IPS-20b (cell line): ENCODE results near the gene FGD2.

Experiments
- H3K27ac ChIP-seq: one replicate; pipeline ENCODE4 v1.5.1; 2013; ENCODE audit warnings: low read length
- H3K27me3 ChIP-seq: 2 replicates; pipeline ENCODE4 v1.6.1; 2013; ENCODE audit warnings: mild to moderate bottlenecking, low read length, inconsistent platforms; ENCODE audit not compliant: insufficient read depth
- H3K36me3 ChIP-seq: 2 replicates; pipeline ENCODE4 v1.6.1; 2013; ENCODE audit warnings: low read depth, mild to moderate bottlenecking, inconsistent platforms, low read length, moderate library complexity; ENCODE audit not compliant: insufficient read depth
- H3K4me1 ChIP-seq: 2 replicates; pipeline ENCODE4 v1.6.1; 2013; ENCODE audit warnings: mild to moderate bottlenecking, control low read depth, inconsistent platforms, low read length, moderate library complexity; ENCODE audit not compliant: insufficient read depth
- H3K4me3 ChIP-seq: 2 replicates; pipeline ENCODE4 v1.5.1; 2013; ENCODE audit warnings: mild to moderate bottlenecking, low read length, inconsistent platforms
- H3K9ac ChIP-seq: 2 replicates; pipeline ENCODE4 v1.6.1; 2013; ENCODE audit warnings: low read depth, mild to moderate bottlenecking, inconsistent platforms, low read length, moderate library complexity
- H3K9me3 ChIP-seq: 2 replicates; pipeline ENCODE4 v1.6.1; 2013; ENCODE audit warnings: mild to moderate bottlenecking, low read depth, low read length, inconsistent platforms; ENCODE audit not compliant: insufficient read depth

FGD2 gene

GRCh38 chr6:37059344-37060194 is 54.1 kb downstream of the FGD2 start:
- Histone ChIP-seq H3K4me3 (peak overlapping the region; percentile 60), H3K36me3 (no peaks in the 10 kb centered on the region), H3K4me1 (peaks cover 15% of the 10 kb centered on the region; the same call in 1 of the 2 replicates), H3K27ac (peak overlapping the region; percentile 89), H3K9ac (peak overlapping the region; percentile 89; the same call in 1 of the 2 replicates), H3K9me3 (no peaks in the 10 kb centered on the region), H3K27me3 (no peaks in the 10 kb centered on the region)

DNA sequence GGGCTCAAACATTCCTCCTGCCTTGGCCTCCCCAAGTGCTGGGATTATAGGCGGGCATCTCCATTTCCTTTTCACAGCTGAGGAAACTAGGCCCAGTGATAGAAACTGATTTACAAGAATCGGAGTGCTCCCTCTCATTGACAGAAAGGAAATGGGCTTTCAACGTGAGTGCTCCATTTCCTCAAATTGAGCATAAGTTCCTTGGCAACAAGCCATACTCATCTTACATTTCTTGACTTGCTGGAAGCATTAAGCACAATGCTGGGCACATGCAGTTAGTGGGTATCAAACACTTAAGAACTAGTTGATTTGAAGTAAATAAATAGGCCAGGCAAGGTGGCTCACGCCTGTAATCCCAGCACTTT is 54.7 kb downstream of the FGD2 start:
- Histone ChIP-seq H3K27ac (peak overlapping the region; percentile 53), H3K9ac (peak overlapping the region; percentile 89; the same call in 1 of the 2 replicates), H3K4me3 (no peak overlapping the region; the same call in 1 of the 2 replicates), H3K9me3 (no peaks in the 10 kb centered on the region), H3K4me1 (peaks cover 15% of the 10 kb centered on the region; the same call in 1 of the 2 replicates), H3K27me3 (no peaks in the 10 kb centered on the region), H3K36me3 (no peaks in the 10 kb centered on the region)

DNA sequence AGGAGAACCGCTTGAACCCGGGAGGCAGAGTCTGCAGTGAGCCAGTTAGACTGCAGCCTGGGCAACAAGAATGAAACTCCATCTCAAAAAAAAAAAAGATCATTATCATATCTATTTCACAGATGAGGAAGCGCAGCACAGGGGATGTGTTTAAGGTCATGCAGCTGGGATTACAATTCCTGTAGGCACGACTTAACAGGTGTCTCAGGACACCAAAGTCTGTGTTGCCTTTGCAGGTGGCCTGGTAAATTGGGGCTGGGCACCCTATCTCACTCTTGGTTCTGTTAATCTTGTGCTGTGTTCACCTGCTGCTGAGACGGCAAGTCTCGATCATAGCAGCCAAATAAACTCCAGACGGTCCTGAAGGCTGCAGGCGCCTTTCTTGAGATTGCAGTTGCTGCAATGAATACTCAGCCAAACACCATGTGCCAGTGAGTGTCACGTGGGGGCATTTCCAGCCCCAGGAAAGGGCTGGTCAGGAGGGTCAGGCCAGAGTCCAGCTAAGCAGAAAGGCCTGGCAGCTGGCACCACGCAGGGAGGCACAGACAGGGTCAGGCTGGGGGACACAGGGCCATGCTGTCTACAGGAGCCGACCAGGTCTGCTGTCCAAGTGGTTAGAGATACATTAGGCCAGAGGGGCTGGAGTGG is 55.8 kb downstream of the FGD2 start:
- Histone ChIP-seq H3K27ac (no peak overlapping the region), H3K4me1 (peaks cover 10% of the 10 kb centered on the region; the same call in 1 of the 2 replicates), H3K36me3 (no peaks in the 10 kb centered on the region), H3K4me3 (no peak overlapping the region), H3K9me3 (no peaks in the 10 kb centered on the region), H3K9ac (no peak overlapping the region), H3K27me3 (no peaks in the 10 kb centered on the region)

- H3K9ac ChIP-seq = no peak overlapping the region
- H3K4me1 ChIP-seq = peaks cover 10% of the 10 kb centered on the region; the same call in 1 of the 2 replicates
- no peaks in the 10 kb centered on the region for H3K27me3 ChIP-seq
- H3K9me3 ChIP-seq = no peaks in the 10 kb centered on the region
- H3K36me3 ChIP-seq = no peaks in the 10 kb centered on the region
- H3K4me3 ChIP-seq = no peak overlapping the region
- H3K27ac ChIP-seq = no peak overlapping the region
Measured at GRCh38 chr6:37062424-37062823, 57.0 kb downstream of the FGD2 start.

GRCh38 chr6:37068356-37069270 is 63.2 kb downstream of the FGD2 start:
- H3K9me3 ChIP-seq = no peaks in the 10 kb centered on the region
- H3K27ac ChIP-seq = no peak overlapping the region
- no peak overlapping the region for H3K9ac ChIP-seq
- peaks cover 12% of the 10 kb centered on the region; the same call in 1 of the 2 replicates for H3K4me1 ChIP-seq
- no peaks in the 10 kb centered on the region for H3K36me3 ChIP-seq
- H3K4me3 ChIP-seq = no peak overlapping the region
- H3K27me3 ChIP-seq = no peaks in the 10 kb centered on the region

DNA sequence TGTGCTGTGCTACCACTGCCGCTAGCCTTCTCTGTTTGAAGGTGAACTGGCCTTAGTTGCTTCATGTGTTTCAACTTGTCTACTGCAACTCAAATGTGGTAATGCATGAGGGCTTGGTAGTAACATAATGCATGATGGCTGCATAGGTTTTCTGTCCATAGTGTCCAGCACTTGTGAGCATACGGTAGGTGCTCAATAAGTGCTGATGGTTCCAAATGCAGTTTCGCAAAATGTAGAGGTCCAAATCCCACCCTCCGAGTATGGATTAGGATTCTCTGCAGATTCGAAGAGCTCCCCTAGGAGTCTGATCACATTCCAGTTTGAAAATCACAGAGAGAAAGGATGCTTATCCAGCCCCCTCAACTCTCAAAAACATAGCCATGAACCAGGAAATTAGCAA is 64.2 kb downstream of the FGD2 start:
- no peaks in the 10 kb centered on the region for H3K9me3 ChIP-seq

DNA sequence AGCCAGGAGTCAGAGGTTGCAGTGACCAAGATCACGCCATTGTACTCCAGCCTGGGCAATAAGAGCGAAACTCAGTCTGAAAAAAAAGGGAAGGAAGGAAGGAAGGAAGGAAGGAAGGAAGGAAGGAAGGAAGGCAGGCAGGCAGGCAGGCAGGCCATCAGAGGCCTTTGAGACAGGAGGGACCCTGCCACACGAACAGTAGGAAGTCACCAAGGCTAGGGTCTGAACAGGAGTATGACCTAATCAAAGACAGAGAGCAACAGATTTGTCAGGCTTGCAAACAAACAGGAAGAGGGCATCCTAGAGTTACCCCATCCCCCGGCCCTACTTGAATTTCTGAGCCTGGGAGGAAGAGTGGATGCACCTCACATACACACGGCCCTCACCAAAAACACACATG is 67.1 kb downstream of the FGD2 start:
- H3K27ac ChIP-seq = peak overlapping the region; percentile 61
- no peak overlapping the region for H3K4me3 ChIP-seq
- peaks cover 12% of the 10 kb centered on the region; the same call in 1 of the 2 replicates for H3K4me1 ChIP-seq
- H3K9me3 ChIP-seq = no peaks in the 10 kb centered on the region
- H3K27me3 ChIP-seq = no peaks in the 10 kb centered on the region
- no peaks in the 10 kb centered on the region for H3K36me3 ChIP-seq
- peak overlapping the region; percentile 4; the same call in 1 of the 2 replicates for H3K9ac ChIP-seq

More for the DNA sequence above, 64.2 kb downstream of the FGD2 start:
- no peaks in the 10 kb centered on the region for H3K27me3 ChIP-seq
- no peak overlapping the region for H3K4me3 ChIP-seq
- no peak overlapping the region for H3K27ac ChIP-seq
- H3K36me3 ChIP-seq = no peaks in the 10 kb centered on the region
- H3K4me1 ChIP-seq = peaks cover 12% of the 10 kb centered on the region; the same call in 1 of the 2 replicates
- no peak overlapping the region for H3K9ac ChIP-seq

GRCh38 chr6:37074053-37074827 is 68.8 kb downstream of the FGD2 start:
- no peak overlapping the region for H3K4me3 ChIP-seq
- H3K27me3 ChIP-seq = no peaks in the 10 kb centered on the region
- H3K4me1 ChIP-seq = peaks cover 12% of the 10 kb centered on the region; the same call in 1 of the 2 replicates
- no peaks in the 10 kb centered on the region for H3K9me3 ChIP-seq
- H3K9ac ChIP-seq = no peak overlapping the region
- no peak overlapping the region for H3K27ac ChIP-seq
- no peaks in the 10 kb centered on the region for H3K36me3 ChIP-seq

DNA sequence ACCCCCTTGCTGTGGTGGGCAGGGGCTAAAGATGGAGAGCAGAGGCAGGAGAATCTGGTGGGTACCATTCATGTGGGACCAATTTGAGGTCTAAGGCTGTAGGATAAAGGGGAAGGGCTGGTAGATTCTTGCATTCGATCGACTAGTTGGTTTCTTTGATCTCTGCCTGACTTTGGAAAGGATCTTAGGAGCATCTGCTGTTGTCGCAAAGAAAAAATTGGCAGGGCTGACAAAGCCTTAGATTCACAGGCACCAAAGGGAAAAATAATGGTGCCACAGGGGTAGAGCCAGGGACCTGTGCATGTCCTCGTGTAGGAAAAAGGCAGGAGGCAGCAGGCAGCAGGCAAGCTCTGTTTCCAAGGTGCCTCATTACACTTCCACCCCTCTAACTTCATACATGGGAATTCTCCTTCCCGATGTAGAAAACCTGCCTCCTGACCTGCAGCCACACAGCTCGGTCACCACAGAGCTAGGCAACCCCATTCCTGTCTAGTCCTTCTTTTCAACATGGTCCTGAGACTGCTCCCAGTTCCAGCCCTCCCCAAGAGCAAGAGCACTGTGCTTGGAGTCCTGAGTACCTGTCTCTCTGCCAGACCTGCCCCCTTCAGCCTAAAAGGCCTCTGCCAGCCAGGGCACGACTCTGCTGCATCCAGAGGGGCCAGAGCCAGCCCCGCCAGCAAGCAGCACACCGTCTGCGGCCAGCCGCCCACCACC is 71.9 kb downstream of the FGD2 start:
- H3K9ac ChIP-seq = peak overlapping the region; percentile 37; the same call in 1 of the 2 replicates
- H3K27ac ChIP-seq = no peak overlapping the region
- no peaks in the 10 kb centered on the region for H3K9me3 ChIP-seq
- peaks cover 4% of the 10 kb centered on the region; the same call in 1 of the 2 replicates for H3K4me1 ChIP-seq
- H3K27me3 ChIP-seq = no peaks in the 10 kb centered on the region
- H3K36me3 ChIP-seq = no peaks in the 10 kb centered on the region
- no peak overlapping the region for H3K4me3 ChIP-seq

GRCh38 chr6:37077905-37078296 is 72.4 kb downstream of the FGD2 start:
- Histone ChIP-seq H3K27me3 (no peaks in the 10 kb centered on the region), H3K27ac (no peak overlapping the region), H3K9me3 (no peaks in the 10 kb centered on the region), H3K9ac (peak overlapping the region; percentile 37; the same call in 1 of the 2 replicates), H3K4me3 (no peak overlapping the region), H3K4me1 (peaks cover 3% of the 10 kb centered on the region; the same call in 1 of the 2 replicates), H3K36me3 (no peaks in the 10 kb centered on the region)
